HG02588 (cell line): ENCODE results near the gene LILRB3.

Experiments used
- ATAC-seq: cut with Tn5 transposase; IDR thresholded peaks from one replicate; pipeline ENCODE4 v1.9.1; 2021; ENCODE audit warnings: mild to moderate bottlenecking, moderate library complexity; ENCODE audit not compliant: unreplicated experiment

LILRB3 gene

GRCh38 chr19:54169149-54169740, 53.6 kb downstream of the LILRB3 start:
- ATAC-seq, result no peak

- ATAC-seq, result no peak
These were observed 54.5 kb downstream of the LILRB3 start for GRCh38 chr19:54168174-54168917.
